Measurements from ENCODE around the gene DEGS2.
"Not testable (repeated sequence)": the region's sequence is repeated elsewhere in the genome, so short reads cannot be mapped to it uniquely, and the experiment has no call there.

GRCh38 chr14:100157548-100158232, 1.8 kb downstream of the DEGS2 start:
- TF ChIP-seq CTCF, POLR2A (IDR thresholded peaks at IDR 0.05): not testable (repeated sequence)
